Keratinocyte (primary cell): Measurements from ENCODE around the gene FAM53A.

Source experiments
- CTCF ChIP-seq, 3 experiments: IDR thresholded peaks in 1 of 3; conservative IDR thresholded peaks in 1 of 3; optimal IDR thresholded peaks in 1 of 3; 2 replicates in 2 of 3; 3 replicates in 1 of 3; pipeline versions ENCODE3 to v1.5.1; 2011; ENCODE audit warnings: low read length in 3 of 3, mild to moderate bottlenecking in 3 of 3, moderate library complexity in 2 of 3, control low read depth in 1 of 3, inconsistent platforms in 1 of 3; ENCODE audit not compliant: insufficient read depth in 2 of 3; ENCODE audit errors: extremely low read depth in 1 of 3
- EZH2 ChIP-seq: IDR thresholded peaks from one replicate; pipeline ENCODE4 v1.6.1; 2012; ENCODE audit warnings: inconsistent platforms, mild to moderate bottlenecking, low read length, moderate library complexity

GRCh38 chr4:1725521-1725920 is 41.4 kb upstream of the FAM53A start:
- TF ChIP-seq EZH2 (no peak), CTCF (optimal IDR thresholded peaks at IDR 0.05 in 1 of 3, IDR thresholded peaks at IDR 0.05 in 1 of 3, conservative IDR thresholded peaks at IDR 0.05 in 1 of 3; ENCODE audit: extremely low read depth in 1 of 3, insufficient read depth in 2 of 3, low read length in 3 of 3) (no peak)
